T follicular helper cell (primary cell): ENCODE results near the gene PBX1.

Experiments
- DNase-seq: peaks from one replicate; pipeline ENCODE4 v3.0.0-alpha.2; 2020; ENCODE audit warnings: low read depth

PBX1 gene

GRCh38 chr1:164876398-164877116 lies 317.6 kb downstream of the PBX1 start:
- no peak for DNase-seq

GRCh38 chr1:164880199-164880598 lies 321.2 kb downstream of the PBX1 start:
- no peak for DNase-seq

- DNase-seq, result no peak
Observed at GRCh38 chr1:164880644-164881043, 321.7 kb downstream of the PBX1 start.

- no peak for DNase-seq
Observed at GRCh38 chr1:164885311-164885710, 326.3 kb downstream of the PBX1 start.

GRCh38 chr1:164886101-164886500 lies 327.1 kb downstream of the PBX1 start:
- no peak for DNase-seq

GRCh38 chr1:164891615-164892014 lies 332.6 kb downstream of the PBX1 start:
- no peak for DNase-seq

- DNase-seq, result no peak
Observed at GRCh38 chr1:164895026-164895912, 336.3 kb downstream of the PBX1 start.

GRCh38 chr1:164901031-164901430 lies 342.0 kb downstream of the PBX1 start:
- no peak for DNase-seq
